ENCODE results near the gene PEX6. TPM values are rescaled to one million over a fixed set of nuclear protein-coding genes. Genes with fewer than 3 reads are reported as not detected.
A peak's percentile ranks its signal among the peaks of the same experiment; 100 is the strongest.

Gene PEX6
- total RNA-seq, 1 donor from 2014 or later: 13.8 TPM

DNA sequence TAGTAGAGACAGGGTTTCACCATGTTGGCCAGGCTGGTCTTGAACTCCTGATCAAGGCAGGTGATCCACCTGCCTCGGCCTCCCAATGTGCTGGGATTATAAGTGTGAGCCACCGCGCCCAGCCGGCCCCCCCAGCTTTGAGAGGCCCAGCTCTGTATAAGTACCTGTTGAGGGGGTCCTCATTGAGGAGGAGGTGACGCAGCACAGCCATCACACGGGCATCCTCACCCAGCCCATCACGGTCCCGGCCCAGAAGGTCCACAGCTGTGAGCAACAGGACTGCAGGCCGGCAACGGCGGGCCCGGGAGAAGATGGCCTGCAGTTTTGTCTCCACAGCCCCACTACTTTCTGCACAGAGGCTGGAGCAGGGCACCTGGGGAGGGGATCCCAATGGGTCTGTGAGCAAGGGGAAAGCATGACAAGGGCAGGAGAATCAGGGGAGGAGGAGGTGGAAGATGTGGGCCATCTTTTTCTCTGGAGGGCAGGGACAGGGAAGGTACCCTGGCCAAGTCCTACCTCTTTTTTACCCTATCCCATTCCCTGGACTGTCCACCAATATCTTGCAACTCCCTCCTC lies 10.8 kb downstream of the PEX6 start:
- Mint-ChIP-seq H3K4me1 (ENCODE audit: low read depth, unreplicated experiment) (no peaks in the 10 kb centered on the region), H3K4me3 (ENCODE audit: unreplicated experiment) (no peak overlapping the region), H3K36me3 (ENCODE audit: unreplicated experiment) (no peaks in the 10 kb centered on the region), H3K9me3 (ENCODE audit: unreplicated experiment) (no peaks in the 10 kb centered on the region), H3K27me3 (ENCODE audit: unreplicated experiment) (peaks cover 5% of the 10 kb centered on the region), H3K27ac (ENCODE audit: unreplicated experiment) (no peak overlapping the region)
- DNase-seq: no peak
- TF ChIP-seq, protein P1, sequence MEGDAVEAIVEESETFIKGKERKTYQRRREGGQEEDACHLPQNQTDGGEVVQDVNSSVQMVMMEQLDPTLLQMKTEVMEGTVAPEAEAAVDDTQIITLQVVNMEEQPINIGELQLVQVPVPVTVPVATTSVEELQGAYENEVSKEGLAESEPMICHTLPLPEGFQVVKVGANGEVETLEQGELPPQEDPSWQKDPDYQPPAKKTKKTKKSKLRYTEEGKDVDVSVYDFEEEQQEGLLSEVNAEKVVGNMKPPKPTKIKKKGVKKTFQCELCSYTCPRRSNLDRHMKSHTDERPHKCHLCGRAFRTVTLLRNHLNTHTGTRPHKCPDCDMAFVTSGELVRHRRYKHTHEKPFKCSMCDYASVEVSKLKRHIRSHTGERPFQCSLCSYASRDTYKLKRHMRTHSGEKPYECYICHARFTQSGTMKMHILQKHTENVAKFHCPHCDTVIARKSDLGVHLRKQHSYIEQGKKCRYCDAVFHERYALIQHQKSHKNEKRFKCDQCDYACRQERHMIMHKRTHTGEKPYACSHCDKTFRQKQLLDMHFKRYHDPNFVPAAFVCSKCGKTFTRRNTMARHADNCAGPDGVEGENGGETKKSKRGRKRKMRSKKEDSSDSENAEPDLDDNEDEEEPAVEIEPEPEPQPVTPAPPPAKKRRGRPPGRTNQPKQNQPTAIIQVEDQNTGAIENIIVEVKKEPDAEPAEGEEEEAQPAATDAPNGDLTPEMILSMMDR (IDR thresholded peaks at IDR 0.05; ENCODE audit: partially characterized antibody, unreplicated experiment): no peak

DNA sequence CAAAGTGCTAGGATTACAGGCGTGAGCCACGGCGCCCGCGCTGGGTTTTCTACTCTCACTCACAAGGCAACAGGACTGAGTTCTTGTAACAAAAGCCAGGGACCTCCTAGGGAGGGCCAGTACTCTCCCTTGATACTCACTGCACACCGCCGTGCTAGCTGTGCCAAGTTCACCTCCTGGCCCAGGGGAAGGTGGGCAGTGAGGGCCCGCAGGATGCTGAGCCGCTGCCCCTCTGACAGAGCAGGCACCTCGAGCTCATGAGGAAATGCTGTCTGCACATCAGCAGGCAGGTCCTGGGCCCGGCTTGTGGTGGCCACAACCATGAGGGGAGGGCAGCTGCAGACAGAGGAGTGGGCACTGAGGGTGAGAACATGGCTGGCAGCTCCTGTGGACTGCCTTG lies 11.8 kb downstream of the PEX6 start:
- peaks cover 7% of the 10 kb centered on the region for H3K4me1 Mint-ChIP-seq (ENCODE audit: low read depth, unreplicated experiment)
- H3K4me3 Mint-ChIP-seq (ENCODE audit: unreplicated experiment): no peak overlapping the region
- H3K36me3 Mint-ChIP-seq (ENCODE audit: unreplicated experiment): no peaks in the 10 kb centered on the region
- no peaks in the 10 kb centered on the region for H3K9me3 Mint-ChIP-seq (ENCODE audit: unreplicated experiment)
- no peak overlapping the region for H3K27ac Mint-ChIP-seq (ENCODE audit: unreplicated experiment)
- TF ChIP-seq, protein P1 (IDR thresholded peaks at IDR 0.05; ENCODE audit: partially characterized antibody, unreplicated experiment): no peak
- no peak for DNase-seq
- peaks cover 8% of the 10 kb centered on the region for H3K27me3 Mint-ChIP-seq (ENCODE audit: unreplicated experiment)

DNA sequence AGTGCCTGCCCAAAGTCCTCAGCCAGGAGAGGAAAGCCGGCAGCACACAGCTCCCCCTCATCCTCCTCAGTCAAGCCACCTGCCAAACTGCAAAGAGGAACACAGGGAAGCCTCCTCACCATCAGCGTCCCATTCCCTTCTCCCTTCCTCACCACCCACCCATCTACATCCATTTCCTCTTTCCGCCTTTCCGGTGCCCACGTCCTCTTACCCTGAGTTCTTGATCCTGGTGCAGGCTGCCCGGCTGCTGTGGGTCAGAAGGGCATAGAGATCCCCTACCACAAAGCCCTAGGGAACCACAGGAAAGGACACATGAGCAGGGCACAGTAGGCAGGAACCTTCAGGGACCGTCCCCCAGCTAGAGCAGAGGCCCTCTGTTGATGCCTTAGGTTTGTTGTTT lies 12.4 kb downstream of the PEX6 start:
- Mint-ChIP-seq H3K27me3 (ENCODE audit: unreplicated experiment) (peaks cover 13% of the 10 kb centered on the region), H3K4me1 (ENCODE audit: low read depth, unreplicated experiment) (peaks cover 8% of the 10 kb centered on the region), H3K9me3 (ENCODE audit: unreplicated experiment) (no peaks in the 10 kb centered on the region), H3K27ac (ENCODE audit: unreplicated experiment) (no peak overlapping the region), H3K36me3 (ENCODE audit: unreplicated experiment) (peaks cover 5% of the 10 kb centered on the region), H3K4me3 (ENCODE audit: unreplicated experiment) (no peak overlapping the region)
- no peak for DNase-seq
- TF ChIP-seq, protein P1 (IDR thresholded peaks at IDR 0.05; ENCODE audit: partially characterized antibody, unreplicated experiment): no peak

DNA sequence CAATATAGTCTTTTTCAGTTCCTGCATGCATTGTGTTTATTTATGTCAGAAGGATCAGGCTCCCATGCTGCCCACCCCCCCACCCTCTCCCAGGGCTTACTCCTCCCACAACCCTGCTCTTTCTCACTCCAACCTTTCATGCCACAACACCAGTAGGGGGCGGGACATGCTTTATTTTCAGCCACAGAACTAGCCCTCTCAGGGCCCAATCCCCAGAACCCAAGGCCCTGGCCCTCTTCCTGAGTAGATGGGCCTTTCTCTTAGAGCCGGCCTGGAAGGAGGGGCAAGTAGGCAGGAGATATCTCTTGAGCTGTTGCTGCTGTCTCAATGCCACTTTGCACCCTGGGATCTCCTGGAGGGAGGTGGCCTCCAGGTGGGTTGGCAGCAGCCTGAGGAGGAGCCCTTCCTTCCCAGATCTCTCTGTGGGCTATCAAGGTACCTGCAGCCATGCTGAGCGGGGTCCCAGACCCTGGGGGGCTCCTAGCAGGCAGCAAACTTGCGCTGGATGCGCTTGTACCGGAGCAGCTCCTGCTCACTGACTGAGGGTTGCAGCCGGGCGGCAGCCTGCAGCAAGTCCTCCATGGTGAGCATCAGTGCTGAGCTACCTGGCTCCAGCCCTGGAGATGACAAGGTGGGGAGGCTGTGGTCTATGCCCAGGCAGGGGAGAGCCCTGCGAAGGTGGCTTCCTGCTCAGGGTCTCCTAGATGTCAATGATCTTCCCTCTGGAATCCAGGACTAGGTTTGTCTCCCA lies 15.0 kb downstream of the PEX6 start:
- H3K36me3 Mint-ChIP-seq (ENCODE audit: unreplicated experiment): peaks cover 5% of the 10 kb centered on the region
- H3K4me1 Mint-ChIP-seq (ENCODE audit: low read depth, unreplicated experiment): peaks cover 9% of the 10 kb centered on the region
- peak; percentile 58 for DNase-seq
- no peak overlapping the region for H3K4me3 Mint-ChIP-seq (ENCODE audit: unreplicated experiment)
- H3K27me3 Mint-ChIP-seq (ENCODE audit: unreplicated experiment): peaks cover 16% of the 10 kb centered on the region
- H3K27ac Mint-ChIP-seq (ENCODE audit: unreplicated experiment): no peak overlapping the region
- TF ChIP-seq, protein P1 (IDR thresholded peaks at IDR 0.05; ENCODE audit: partially characterized antibody, unreplicated experiment): peak; percentile 41
- no peaks in the 10 kb centered on the region for H3K9me3 Mint-ChIP-seq (ENCODE audit: unreplicated experiment)

DNA sequence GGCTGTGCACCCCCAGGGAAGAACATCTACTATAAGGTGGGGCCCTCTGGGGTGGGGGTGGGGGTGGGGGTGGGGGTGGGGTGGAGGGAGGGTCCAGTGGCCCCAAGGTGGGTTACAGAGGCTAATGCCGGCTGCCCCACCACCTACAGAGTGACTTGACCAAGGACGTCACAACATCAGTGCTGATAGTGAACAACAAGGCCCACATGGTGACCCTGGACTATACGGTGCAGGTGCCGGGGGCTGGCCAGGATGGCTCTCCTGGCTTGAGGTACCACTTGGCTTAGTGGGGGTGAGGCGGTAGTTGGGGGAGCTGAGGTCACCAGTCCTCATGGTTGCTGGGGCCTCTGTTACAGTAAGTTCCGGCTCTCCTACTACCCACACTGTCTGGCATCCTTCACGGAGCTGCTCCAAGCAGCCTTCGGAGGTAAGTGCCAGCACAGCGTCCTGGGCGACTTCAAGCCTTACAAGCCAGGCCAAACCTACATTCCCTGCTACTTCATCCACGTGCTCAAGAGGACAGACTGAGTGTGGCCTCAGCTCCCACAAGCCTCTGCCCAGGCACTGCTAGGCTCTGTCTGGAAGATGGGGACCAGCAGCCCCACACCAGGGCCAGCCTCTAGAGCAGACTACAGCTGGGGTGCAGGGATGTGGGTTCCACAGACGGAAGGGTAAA lies 15.7 kb downstream of the PEX6 start:
- peaks cover 16% of the 10 kb centered on the region for H3K27me3 Mint-ChIP-seq (ENCODE audit: unreplicated experiment)
- H3K4me1 Mint-ChIP-seq (ENCODE audit: low read depth, unreplicated experiment): peaks cover 9% of the 10 kb centered on the region
- H3K9me3 Mint-ChIP-seq (ENCODE audit: unreplicated experiment): no peaks in the 10 kb centered on the region
- H3K27ac Mint-ChIP-seq (ENCODE audit: unreplicated experiment): no peak overlapping the region
- TF ChIP-seq, protein P1 (IDR thresholded peaks at IDR 0.05; ENCODE audit: partially characterized antibody, unreplicated experiment): no peak
- no peak for DNase-seq
- no peak overlapping the region for H3K4me3 Mint-ChIP-seq (ENCODE audit: unreplicated experiment)
- peaks cover 5% of the 10 kb centered on the region for H3K36me3 Mint-ChIP-seq (ENCODE audit: unreplicated experiment)
